Measurements from ENCODE around the gene AOPEP.

The AOPEP gene

DNA sequence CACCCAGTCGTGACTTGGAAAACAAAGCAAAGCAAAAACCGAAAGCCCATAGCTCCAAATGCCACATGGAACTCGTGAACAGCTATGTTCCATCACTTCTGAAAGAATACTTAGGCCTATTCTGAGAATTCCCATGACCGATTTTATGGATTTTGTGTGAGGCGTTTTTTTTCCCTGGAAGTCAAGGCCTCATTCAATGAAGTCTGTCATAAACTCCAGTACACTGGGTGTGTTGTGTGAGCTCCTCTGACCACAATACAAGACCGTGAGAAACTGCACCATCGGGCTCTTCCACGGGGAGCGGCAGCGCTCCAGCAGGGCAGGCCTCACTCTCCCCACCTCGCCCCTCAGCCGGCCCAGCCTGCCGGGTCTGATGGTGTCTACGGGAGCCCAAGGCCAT lies 381.5 kb downstream of the AOPEP start:
- DNase-seq, result no peak

DNA sequence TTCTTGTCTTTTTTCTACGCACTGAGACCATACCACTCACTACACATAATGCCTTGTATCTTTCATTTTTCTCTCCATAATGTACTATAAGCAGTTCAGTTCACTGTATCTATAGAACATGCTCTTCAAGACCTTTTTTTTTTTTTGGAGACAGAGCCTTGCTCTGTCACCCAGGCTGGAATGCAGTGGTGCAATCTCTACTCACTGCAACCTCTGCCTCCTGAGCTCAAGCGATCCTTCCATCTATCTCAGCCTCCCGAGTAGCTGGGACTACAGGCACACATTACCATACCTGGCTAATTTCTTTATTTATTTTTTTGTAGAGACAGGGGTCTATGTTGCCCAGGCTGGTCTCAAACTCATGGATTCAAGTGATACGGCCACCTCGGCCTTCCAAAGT lies 382.3 kb downstream of the AOPEP start:
- no peak for DNase-seq

GRCh38 chr9:95109456-95109855 lies 383.0 kb downstream of the AOPEP start:
- DNase-seq, result no peak

- no peak for DNase-seq
Measured at GRCh38 chr9:95110921-95111525, 384.5 kb downstream of the AOPEP start.

GRCh38 chr9:95111716-95112115 lies 385.2 kb downstream of the AOPEP start:
- DNase-seq, result no peak

DNA sequence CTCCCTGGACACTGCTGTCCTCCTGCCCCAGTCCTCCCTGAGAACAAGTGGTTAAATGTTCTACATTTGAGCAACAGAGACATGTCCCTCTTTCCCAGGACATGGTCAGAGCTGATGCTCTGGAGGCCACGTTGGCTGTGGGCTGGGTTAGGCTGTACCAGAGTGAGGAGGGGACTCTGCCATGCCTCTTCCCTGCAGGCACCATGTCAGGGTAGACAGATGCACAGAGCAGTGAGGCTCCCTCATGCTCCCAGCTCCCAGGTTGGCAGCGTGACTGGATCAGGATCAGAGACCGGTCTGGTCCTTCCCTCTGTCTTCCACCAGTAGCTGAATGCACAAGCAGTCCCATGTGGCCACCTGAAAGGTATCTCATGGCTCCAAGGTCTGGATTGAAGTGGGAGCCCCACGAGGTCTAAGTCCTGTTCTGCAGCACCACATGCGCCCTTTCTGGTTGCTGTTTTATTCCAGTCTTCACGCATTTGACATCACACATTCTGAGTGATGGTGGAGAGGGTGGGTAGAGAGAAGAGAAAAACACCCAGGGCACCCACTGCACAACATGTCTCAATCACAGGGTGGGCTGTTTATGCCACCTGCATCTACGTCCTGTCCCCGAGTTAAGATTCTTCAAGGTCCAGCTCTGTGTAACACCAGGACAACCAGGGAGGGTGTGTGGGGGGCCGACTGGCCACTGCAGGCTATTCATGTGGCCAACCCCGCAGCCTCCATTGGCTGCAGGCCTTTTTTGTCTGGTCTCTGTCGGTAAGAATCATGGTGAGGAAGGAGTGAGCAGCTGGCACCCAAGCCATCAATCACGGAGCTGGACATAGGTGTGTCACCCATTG lies 386.2 kb downstream of the AOPEP start:
- no peak for DNase-seq

DNA sequence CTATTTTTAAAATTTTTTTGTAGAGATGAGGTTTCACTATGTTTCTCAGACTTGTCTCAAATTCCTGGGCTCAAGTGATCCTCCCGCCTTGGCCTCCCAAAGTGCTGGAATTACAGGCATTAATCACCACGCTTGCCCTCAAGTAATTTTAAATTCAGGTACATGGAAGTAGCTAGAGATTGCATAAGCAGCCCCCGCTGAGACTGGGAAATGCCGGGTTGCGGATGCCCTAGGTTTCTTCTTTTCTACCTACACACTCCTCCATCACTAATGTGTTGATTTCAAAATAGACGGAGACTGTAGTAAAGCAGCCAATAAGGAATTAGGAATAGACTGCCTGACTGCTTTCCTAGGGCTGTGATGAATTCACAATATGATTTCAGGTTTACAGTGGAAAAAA lies 388.6 kb downstream of the AOPEP start:
- DNase-seq, result no peak

DNA sequence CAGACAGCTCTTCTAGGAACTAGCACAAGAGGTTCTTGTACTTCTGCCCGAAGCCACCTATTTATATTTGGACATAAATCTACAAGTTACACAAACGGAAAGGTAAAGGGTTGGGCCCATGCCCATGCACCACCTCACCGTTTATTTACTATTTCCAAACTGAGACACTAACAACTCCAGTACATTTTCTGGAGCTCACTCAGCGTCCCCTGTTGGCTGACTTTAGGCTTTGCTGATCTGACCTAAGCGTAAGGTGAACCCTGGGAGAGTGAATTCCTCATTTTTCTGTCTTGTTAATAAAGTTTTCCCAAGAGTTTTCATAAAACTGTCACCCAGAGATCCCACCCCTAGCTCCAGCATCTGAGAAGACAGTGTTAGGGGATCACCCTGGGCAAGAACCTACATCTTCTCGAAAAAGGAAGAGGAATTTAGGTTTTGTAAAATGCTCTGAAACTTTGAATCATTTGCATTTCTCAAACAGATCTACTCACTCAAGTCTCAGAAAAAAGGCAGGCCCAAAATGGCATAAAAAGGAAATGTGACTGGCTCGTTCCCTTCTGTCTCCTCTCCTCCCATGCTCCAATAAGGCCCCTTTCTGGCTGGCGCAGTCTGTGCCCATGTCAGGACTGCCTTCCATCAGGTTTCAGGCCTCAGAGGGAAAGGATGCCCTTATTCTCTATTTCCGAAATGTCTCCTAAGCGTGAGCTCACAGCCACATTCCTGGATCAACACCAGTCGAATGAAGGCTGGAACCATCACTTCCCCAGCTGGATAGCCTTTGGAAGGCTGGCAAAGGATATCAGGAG lies 389.7 kb downstream of the AOPEP start:
- no peak for DNase-seq

GRCh38 chr9:95116808-95117204 lies 390.3 kb downstream of the AOPEP start:
- DNase-seq, result no peak

GRCh38 chr9:95118596-95118995 lies 392.1 kb downstream of the AOPEP start:
- no peak for DNase-seq

DNA sequence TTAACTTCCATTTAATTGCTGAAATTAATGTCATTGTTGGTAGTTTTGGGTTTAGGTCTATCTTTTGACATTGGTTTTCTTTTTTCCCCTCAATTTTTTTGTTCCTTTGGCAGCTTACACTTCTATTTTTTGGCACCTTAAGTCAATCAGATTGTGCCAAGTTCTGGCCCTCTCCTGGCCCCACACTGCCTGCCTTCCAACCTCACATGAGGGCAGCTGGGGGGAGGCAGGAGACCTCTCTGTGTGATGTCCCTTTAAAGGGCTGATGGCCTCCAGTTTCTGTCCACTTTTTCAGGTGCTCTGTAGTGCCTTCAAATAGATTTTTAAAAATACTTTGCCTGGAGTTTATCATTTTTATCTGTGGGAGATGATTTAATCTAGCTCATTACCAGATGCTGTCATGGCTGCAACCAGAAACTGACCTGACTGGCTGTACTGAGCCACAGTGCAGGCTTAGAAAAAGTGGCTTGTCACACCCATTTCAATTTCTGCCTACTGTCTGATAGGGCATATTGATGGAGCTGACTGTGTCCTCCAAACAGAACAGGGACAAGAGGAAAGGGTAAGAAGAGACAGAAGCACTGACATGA lies 394.4 kb downstream of the AOPEP start:
- no peak for DNase-seq

GRCh38 chr9:95124582-95125367 lies 398.3 kb downstream of the AOPEP start:
- no peak for DNase-seq

- no peak for DNase-seq
Measured at GRCh38 chr9:95125652-95126051, 399.2 kb downstream of the AOPEP start.

GRCh38 chr9:95126739-95127138 lies 400.2 kb downstream of the AOPEP start:
- DNase-seq, result no peak

GRCh38 chr9:95127249-95128176 lies 401.0 kb downstream of the AOPEP start:
- peak; percentile 79 for DNase-seq

DNA sequence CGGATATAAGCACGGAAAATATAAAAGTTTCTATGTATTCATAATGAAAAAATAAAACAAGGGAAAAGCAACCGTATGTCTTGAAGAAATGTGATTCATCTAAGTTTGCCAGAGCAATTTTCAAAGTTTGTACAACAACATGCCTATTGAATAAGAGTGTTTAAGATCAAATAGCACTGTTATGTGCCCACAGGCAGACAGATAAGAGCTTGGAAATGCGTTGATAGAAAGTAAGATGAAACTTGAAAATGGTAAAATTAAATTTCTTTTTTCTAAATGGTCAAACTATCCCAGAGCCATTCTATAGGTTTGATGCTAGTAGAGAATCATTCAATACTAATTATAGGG lies 401.7 kb downstream of the AOPEP start:
- no peak for DNase-seq

GRCh38 chr9:95129476-95130291 lies 403.2 kb downstream of the AOPEP start:
- DNase-seq, result no peak

- no peak for DNase-seq
Measured at GRCh38 chr9:95130484-95130883, 404.0 kb downstream of the AOPEP start.

DNA sequence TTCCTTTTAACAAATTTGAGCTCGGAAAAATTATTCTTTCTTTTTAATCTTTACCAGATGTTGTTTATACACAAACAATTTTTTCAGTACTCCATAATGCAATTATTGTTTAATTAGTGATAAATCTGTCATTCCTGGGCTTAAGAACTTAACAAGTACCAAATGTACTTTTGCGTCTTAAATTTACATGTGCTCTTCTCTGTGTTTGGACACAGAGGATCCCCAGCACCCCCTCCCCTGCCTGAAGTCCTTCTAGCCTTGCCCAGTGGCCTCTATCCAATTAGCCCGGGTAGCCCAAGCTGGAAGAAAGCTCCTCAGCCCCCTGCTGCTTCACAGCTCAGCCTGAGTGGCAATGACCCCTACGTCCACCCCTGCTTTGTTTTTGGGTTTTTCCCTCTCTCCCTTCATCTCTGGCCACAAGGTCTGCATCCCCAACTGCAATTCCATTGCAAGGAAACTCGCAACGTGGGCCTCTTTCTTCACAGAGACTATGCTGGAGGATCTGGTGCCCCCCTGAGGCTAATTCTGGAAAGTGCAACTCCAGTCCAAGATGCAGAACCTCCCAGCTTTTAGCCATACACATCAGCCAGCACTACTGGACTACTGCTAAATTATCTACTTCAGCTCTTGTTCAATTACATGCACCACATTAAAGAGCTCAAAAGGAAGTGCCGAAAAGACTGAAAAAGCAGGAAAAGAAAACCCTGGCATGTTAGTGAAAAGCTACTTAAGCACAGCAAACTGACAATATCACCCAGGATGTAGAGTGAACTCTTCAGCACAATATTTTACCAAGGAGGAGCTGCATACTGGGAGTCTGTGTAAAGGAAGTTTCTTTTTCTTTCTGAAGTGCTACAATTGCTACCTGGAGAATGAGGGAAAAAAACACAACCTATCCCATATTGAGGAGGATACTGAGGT lies 404.8 kb downstream of the AOPEP start:
- DNase-seq, result peak; percentile 63
